HG02981 (cell line): Measurements from ENCODE around the gene TMSB4X.

Experiments
- ATAC-seq: cut with Tn5 transposase; IDR thresholded peaks from one replicate; pipeline ENCODE4 v1.9.1; 2021; ENCODE audit warnings: mild to moderate bottlenecking, moderate library complexity; ENCODE audit not compliant: unreplicated experiment

Gene TMSB4X

DNA sequence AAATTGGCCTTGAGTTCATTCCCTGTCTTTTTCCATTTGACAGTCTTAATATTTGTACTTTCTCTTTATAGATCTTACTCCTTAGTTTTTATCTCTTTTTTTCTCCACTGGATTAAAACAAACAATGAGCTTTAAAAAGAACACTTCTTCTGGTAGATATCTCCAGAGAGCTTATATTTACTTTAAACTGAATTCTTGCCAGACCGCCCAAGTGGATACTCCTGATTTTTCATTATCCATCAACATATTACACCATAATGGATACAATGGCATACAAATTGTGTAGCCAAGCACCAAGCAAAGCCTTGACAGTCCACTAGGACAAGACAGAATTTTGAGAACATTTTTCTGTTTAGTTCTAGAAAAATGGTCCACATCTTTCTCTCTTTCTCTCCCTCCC, 18.9 kb downstream of the TMSB4X start:
- no peak for ATAC-seq

DNA sequence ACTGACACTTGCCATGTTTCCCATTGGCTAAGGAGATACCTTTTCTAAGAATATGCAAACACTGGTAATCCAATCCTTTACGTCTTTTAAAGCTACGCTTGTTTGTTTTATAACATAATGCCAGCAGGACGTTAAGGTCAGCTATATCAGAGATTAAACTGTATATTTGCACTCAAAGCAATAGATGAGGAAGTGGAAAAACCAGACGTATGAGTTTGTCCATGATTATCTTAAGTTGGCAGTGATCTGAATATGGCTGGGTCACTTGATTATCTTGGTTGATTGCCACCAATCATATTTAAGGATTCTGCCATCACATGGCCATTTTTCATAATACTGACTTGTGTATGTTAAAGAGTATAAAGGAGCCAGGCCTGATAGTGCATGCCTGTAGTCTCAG, 19.4 kb downstream of the TMSB4X start:
- no peak for ATAC-seq

DNA sequence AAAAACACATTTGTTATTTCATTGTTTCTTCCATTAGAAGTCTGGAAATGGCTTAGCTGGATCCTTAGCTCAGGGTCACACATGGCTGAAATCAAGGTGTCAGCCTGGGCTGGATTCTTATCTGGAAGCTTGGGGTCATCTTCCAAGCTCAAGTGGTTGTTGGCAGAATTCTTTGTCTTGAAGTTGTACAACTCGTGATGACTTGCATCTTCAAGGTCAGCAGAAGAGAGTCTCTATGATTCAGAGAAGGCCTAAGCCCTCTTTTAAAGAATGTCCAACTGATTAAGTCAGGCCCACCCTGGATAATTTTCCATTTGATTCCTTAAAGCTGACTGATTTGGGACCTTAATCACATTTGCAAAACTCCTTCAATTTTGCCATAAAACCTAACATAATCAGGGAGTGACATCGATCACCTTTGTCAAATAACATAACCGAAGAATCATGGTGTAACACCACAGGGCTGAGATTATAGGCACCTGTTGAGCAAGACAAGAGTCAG, 22.1 kb downstream of the TMSB4X start:
- no peak for ATAC-seq

GRCh38 chrX:12997906-12998687, 23.2 kb downstream of the TMSB4X start:
- no peak for ATAC-seq

DNA sequence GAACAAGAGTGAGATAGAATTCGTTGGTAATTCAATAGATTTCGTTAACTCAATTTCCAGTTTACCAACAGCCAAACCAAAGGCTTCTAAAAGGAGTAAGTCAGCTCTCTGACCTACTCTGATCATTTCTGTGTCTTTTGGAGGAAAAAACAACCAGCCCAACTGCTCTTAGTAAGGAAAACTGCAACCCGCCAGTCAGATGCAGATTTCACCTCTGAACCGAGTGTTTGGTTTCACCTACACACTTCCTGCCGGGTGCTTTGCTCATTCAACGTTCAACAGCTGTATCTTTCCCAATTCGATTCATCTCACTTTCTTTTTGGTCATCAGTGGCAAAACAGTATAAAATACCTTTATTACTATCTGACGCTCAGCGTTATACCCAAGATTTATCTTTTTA, 24.5 kb downstream of the TMSB4X start:
- peak; percentile 39 for ATAC-seq

DNA sequence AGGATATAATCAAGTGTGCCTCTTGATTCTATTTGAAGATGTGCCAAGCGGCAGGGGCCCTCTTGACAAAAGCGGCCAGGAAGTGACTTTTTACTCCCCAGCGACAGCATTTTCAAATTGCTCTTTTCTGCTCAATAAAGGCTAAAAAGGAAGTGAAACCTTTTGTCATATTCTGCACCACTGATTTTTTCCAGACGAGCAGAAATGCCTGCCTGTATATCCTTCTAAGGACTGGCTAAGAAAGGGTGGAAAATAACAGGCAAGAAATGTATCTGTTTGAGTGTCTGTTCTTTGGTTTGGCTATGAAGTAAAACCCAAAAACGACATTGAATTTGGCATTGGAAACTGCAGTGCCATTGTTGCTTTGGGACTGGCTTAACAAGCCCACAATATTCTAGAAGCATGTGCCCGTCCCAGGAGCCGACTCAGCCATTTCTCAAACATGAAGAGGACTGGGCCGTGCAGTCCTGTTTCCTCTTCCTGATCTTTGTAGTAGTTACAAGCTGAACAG, 25.4 kb downstream of the TMSB4X start:
- ATAC-seq: peak; percentile 50

GRCh38 chrX:13001097-13001496, 26.2 kb downstream of the TMSB4X start:
- no peak for ATAC-seq

DNA sequence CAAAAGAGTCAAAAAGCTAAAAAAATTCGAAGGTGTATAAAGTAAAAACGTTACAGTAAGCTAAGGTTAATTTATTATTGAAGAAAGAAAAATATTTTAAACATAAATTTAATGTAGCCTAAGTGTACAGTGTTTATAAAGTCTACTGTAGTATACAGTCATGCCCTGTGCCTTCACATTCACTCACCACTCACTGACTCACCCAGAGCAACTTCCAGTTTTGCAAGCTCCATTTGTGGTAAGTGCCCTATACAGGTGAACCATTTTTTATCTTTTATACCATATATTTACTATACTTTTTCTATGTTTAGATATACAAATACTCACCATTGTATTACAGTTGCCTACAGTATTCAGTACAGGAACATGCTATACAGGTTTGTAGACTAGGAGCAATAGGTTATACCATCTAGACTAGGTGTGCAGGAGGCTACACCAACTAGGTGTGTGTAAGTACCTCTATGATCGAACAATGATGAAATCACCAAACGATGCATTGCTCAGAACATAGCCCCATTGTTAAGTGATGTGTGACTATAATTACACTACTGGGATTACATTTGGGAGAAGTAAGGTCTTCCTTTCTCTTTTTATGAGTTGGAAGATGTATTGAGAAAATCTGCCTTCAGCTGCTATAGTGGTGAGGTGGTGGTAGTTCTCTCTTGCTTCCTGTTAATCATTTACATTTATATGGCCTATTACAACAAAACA, 27.2 kb downstream of the TMSB4X start:
- no peak for ATAC-seq

DNA sequence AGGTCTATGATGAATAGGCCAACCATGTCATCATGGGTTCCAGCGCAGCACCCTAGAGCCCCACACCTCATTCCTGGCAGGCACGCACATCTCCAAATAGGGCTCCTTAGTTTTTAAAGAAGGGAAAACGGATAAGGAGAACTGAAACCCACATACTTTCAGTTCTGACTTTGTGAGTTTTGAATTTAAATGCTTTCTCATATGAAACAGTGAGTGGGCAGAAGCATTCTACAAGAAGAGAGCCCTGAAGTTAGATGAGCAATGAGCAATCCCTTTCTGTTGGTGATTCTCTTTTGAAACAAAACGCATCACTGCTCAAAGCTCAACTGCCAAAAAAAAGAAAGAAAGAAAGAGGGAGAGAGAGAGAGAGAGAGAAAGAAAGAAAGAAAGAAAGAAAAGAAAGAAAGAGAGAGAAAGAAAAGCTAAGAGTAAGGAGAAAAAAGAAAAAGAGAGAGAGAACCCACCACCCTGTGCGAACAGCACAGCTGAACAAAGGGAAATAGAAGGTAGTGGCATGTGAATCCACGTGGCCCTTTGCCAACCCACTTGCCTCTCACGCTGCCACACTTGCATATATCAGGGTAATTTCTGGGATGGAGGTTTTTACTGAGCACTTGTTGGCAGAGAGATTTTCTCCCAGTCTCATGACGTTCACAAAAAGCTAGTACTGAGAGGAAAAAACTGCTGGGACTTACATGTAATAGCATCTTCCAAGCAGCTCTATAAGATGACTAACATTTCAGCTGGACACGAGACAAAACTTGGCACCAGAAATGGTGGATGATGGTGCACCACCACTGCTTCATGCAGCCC, 31.0 kb downstream of the TMSB4X start:
- ATAC-seq: no peak

DNA sequence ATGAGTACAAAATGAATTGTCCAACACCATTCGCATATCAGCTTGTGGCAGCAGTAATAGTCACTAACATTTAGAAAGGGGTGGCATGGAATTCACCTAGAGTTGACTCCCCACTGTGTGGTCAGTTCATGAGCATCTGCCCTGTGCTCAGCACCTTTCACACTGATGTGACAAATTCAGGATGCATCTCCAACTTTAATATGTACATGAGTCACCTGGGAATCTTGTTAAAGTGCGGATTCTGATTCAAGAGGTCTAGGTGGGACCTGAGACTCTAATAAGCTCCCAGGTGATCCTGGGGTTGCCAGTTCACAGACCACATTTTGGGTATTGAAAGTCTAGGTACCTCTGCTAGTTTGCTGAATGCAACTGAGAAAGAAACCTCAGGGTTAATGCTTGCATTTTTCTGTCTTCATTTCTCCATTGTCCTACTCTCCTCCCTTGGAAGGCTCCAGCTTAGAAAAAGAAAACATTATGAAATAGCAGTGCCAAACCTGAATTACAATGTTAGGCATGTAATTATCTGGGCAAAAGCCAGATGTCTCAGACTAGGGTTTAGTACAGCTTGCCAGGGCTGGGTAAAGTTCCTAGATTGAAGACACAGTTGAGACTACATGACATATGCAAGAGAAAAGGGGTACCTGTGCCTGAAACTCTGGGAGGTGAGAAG, 32.7 kb downstream of the TMSB4X start:
- ATAC-seq: no peak

GRCh38 chrX:13008189-13008533, 33.3 kb downstream of the TMSB4X start:
- peak; percentile 60 for ATAC-seq

GRCh38 chrX:13008851-13009250, 33.9 kb downstream of the TMSB4X start:
- no peak for ATAC-seq

GRCh38 chrX:13009273-13009672, 34.4 kb downstream of the TMSB4X start:
- ATAC-seq: no peak

- no peak for ATAC-seq
These were observed 34.9 kb downstream of the TMSB4X start for GRCh38 chrX:13009844-13010243.

GRCh38 chrX:13010546-13010945, 35.6 kb downstream of the TMSB4X start:
- no peak for ATAC-seq

DNA sequence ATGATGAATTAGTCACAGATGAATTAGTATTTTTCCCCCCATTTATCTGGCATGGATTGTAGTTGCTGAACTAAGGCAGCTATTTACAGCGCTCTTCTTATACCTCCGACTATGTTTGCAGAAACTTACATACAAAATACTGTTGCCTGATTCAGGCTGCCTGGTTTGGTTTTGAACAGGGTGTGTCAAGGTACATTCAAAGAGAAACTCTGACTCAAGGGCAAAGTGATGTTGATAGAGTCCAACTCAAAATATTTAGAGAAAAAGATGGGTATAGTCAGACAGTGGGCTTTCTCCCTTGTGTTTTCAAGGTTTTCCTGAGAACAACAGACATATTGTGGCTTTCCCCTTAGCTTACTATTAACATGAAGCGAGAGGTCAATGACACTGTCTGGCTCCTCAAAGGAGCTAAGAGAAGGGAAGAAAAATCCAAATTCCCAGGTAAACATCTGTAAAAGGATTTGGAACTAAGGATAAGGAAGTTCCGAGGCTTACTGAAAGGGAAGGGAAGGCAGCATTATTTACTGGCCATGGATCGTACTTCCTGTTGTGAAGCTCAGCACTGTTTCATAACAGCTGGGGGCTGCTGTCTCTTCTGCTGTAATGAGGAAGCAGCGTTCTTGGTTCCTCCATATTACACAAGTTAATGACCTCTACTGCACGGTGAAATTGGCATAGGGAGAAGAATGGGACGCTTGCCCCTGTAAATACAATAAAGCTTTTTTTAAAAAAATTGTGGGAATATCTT, 38.6 kb downstream of the TMSB4X start:
- ATAC-seq: peak; percentile 85

- peak; percentile 18 for ATAC-seq
These were observed 39.5 kb downstream of the TMSB4X start for GRCh38 chrX:13014111-13015096.

DNA sequence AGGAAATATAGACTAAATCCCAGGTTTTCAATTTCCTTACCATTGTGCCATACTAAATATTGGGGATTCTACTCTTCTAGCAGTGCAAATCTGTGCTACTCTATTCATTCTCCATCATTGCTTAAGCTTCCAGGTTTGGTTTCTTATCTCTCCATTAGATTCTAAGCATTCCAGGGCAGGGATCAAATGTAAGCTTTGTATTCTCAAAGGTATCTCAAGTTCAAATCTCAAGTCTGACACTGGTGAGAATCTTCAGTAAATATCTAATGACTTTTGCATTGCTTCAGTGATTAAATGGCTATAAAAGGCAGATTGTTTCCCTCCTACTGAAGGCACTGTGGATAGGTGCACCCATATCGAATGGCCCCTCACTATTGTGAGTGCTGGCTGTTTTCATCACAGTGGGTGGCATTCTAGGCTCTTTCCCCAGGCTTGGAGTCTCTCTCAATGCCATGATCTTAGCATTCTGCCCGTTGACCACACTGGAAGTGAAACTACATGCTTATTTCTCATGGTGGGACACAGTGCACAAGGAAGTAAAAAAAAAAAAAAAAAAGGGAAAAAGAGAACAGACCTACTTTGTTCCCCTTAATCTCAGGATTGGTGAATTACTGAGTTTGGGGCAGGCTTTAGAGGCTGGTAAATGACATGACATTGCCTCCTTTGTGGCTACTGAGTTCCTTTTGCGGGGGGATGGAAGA, 40.8 kb downstream of the TMSB4X start:
- no peak for ATAC-seq
